Cerebellar nuclear complex (tissue), 1 donor: Measurements from ENCODE around the gene HYCC1.

ENCODE experiments used
- DNase-seq, 2 experiments: peaks; one replicate each; lab custom pipeline; 2025; lab: John Stamatoyannopoulos, UW

HYCC1 gene

DNA sequence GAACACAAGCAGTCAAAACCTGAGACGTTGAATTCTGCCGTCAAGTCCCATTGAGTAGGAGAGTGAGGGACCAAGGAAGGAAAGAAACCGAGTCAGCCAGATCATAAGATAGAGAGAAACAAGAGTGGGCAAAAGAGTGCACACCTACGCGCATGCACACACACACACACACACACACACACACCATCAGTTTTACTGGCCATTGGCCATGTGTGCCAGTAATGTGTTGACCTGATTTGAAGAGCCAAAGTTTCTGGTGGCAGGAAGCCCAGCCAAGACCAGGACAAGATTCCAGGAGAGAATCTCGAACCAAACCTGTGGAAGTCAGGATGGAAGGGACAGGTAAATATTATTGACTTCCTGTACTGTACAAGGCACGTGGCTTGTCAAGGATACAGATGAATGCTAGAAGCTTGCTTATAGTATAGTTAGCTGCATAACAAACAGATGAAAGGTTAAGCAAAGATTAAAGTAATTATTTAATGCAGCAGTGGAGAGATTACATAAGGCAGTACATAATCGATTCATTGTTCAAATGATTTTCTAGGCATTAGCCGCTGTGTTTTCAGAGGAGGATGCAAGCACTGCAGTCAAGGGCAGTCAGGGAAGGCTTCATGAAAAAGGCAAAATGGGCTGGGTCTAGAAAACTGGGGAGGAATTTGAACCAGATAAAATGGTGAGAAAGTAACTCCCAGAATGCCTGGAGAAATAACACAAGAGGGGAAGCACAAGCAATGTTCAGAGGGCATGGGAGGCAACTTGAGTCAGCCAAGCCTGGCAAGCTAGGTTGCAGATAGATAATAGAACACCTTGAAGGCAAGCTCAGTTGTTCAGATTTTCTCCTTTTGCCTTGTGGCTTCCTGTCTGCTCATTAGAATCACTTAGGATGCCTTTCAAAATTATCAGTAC lies 2.7 kb upstream of the HYCC1 start:
- DNase-seq, result no peak

DNA sequence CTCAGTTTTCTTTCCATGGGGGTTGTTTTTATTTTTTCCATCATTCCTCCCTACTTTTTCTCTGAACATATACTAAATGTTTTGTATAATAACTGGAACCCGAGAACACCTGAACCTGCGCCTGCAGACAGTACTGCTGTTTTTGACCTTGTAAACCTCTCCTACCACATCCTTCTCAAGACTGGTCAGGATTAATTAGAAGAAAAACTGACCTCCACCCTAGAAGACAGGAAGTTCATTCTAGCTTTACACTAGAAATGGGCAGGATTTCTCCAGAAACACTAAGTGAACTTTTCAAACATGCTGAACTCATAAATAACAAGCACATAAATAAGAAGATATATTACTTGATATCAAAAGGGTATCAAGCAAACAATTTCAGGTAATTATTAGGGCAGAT lies 751 bp upstream of the HYCC1 start:
- DNase-seq, result no peak

DNA sequence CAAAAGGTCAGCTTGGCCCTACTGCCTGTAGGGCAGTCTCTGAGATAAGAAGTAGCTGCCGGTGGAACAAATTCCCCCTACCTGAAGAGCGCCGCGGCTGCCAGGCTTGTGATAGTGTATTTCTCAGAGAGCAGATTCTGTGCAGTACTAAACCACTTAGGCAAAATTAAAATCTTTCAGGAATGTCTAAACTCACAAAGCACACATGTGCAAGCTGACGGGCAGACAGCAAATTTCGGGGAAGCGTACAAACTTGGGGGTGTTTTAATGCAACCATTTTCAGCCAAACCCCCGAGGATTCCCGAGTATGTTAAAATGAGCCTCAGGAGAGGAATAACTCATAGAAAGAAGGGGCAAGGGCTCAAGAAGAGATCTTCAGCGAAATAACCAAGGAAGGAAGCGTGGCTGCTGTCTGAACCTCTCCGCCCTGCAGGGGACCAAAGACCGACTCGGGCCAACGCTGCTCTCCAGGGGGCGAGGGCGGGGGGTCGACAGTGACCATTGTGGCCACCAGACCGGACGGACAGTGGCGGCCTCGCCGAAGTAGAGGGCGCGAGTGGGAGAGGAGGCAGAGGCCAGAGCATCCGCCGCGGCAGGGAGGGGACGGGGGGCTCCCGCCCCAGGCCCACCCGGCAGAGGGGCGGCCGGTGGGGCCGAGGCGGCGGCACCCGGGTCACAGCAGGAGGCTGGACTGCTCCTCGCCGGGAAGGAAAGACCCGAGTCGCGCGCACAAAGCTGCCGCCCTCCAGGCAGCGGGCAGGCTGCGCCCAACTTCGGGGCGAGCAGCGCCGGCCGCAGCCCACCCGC lies 819 bp downstream of the HYCC1 start:
- no peak for DNase-seq

DNA sequence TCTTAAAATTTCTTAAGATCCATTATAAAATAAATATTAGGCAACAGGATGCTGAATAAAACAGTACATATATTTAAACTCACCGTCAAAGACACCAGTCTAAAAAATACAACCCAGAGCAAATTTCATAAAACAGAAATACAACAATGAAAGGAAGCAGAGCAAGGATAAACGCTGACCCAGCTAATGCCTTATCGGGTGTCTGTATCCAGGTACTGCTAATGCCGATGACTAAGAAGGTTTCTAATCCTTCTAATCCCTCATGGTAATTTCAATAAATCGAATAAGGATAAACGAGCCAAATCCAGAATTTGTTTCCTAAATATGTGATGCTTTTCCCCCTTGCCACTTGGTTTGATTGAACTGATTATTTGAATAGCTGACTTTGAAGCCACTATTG lies 1.7 kb downstream of the HYCC1 start:
- no peak for DNase-seq

DNA sequence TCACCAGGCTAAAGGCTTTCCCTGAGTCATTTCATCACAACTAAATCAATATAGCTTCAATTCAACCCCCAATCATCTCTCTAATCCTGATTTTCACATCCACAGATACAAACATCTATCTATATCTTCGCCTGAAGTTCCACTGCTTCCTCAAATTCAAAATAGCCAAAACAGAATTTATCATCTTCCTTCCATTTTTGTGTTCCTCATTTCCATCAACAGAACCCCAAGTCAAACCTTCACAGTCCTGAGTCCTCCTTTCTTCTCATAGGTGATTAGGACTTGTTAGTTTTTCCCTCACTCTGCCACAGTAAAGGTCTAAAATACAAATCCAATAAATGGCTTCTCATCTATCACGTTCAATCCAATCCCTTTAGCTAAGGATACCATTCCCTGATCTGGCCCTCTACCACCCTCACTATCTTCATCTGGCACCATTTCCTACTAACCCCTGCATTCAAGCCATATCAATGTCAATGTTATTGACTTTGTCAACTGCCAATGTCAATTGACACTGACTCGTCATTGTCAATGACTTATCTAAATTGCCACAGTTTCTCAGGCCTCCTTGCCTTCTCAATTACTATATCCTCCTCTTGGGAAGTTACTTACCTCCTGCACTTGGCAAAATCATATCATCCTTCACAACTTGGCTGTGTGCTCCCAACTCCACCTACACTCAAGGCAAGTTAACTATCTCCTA lies 2.6 kb downstream of the HYCC1 start:
- no peak for DNase-seq

DNA sequence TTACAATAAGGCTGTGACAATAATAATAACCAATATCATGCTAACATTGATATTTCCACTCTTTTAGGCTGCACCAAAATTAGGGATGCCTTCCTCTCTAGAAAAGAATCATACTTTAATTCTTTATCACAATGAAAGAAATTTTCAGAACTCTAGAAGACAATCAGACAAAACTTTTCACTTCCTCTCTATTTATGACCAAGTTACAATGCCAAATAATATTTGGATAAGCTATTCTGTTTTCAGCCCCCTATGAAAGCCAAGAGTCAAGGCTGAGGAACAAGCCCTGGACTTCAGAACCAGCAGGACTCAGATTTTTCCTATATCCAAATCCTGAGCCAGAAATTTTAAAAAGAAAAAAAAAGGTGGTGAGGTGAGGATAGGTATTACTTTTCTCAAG lies 4.6 kb downstream of the HYCC1 start:
- DNase-seq, result no peak

DNA sequence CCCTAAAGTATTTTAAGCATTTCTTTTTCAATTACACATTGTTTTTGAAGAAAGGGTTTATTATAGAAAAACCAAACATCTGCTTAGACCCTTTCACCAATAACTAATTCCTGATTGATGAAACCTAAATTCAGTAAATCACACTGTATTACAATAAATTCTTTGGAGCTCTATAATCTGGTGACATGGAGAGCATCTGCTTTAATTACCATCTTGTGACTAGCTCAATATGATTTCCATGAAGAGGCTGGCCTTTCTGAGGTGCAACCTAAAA lies 9.7 kb downstream of the HYCC1 start:
- no peak for DNase-seq

DNA sequence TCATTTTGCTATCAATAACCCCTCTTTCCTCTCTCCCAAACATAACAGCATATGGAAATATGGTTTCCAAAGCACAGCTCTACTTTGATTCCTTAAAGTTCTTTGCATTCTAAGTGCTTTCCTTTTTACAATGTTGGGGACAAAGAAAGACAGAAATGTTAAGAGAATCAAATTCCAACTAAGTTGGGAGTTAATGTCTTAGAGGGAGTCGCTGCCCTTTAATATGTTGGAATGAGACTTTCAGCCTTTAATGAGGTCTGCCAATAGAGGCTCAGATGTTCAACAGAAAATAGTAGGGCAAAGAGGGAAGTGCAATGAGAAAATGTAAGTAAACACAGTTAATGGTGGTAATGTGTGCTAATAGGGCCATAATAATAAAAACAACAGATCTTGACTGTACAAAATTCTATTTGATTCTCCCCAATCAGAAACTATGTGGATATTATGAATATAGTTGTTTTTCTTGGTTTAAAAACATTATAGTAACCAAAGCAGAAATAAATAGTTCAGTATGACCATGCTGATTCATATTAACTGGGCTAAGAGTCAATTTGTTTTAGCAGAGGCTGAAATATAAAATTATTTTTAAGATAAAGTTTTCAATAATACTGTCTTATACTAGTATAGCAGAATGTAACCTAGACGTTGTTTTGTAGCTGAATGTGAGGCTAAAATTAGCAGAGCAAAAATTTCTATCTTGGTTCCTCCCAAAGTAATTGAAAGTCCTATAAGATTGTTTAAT lies 10.3 kb downstream of the HYCC1 start:
- DNase-seq, result no peak

DNA sequence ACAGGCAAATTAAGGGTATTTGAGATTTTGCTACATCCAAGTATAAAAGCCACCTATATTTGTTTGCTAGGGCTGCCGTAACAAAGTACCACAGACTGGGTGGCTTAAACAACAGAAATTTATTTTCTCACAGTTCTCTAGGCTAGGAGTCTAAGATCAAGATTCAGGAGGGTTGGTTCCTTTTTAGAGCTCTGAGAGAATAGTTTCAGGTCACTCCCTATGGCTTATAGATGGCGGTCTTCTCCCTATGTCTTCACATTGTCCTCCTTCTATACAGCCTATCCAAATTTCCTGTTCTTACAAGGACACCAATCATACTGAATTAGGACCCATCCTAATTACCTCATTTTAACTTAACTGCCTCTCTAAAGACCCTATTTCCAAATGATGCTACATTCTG lies 11.2 kb downstream of the HYCC1 start:
- DNase-seq, result no peak

DNA sequence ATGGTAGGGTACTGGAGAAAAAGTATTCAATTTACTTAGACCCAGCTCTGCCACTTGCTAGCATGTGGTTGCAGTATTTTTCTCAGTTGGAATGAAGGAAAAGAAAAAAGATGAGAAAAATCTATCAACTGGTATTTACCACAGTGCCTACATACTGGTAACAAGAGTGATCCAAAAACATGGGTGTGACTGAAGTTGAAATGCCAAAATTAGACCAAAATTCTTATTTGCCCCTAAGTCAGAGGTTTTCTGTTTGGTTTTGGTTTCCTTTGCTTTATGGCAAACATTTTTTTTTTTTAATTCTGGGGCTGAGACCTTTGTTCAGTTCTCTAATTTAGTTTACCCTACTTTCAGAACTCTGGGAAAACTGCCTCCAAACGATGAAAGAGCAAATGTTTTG lies 12.3 kb downstream of the HYCC1 start:
- no peak for DNase-seq

DNA sequence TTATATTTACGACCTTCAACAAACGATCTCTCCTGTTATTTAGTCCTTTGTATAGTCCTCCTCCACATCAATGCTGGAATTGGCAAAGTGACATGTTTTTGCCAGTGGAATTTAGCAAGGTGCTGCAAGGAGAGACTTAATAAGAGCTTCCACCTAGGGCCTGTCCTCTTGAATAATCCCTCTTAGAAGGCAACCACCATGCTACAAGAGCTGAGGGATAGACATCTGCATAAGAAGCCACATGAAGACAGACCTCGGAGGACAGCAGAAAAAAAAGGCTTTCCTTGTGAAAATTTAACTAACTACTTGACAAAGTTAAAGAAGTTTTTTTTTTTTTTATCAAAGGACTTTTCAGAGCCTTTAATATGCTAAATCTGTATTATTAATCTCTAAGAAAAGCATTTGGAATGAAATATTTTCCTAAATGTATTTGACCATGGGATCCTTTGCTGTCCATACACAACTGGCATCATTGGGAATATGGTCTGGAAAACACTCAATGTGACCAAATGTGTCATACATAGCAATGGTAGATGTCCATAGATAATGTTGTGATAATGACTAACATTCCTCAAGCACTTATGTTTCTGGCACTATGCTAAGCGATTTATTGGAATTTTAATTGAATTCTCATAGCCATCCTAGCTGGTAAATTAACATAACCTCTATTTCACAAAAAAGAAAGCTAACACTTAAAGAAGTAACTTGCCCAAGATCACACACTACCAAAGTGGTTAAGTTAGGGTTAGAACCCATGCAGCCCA lies 13.2 kb downstream of the HYCC1 start:
- DNase-seq, result no peak

DNA sequence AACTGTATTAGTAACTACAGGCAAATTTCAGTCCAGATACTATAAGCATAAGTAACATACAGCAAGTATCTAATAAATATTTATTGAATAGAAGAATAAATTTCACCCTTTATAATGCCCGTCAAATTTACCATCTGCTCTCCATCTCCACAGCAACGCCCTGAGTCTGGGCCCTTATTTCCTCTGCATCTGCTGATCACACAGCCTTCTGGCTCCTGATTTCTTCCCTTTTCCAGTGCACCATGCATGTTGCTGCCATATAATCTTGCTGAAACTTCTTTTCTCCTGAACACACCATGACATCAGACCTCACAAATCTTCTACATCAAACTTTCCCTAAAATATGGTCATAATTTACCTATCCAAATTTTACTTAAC lies 15.4 kb downstream of the HYCC1 start:
- no peak for DNase-seq

DNA sequence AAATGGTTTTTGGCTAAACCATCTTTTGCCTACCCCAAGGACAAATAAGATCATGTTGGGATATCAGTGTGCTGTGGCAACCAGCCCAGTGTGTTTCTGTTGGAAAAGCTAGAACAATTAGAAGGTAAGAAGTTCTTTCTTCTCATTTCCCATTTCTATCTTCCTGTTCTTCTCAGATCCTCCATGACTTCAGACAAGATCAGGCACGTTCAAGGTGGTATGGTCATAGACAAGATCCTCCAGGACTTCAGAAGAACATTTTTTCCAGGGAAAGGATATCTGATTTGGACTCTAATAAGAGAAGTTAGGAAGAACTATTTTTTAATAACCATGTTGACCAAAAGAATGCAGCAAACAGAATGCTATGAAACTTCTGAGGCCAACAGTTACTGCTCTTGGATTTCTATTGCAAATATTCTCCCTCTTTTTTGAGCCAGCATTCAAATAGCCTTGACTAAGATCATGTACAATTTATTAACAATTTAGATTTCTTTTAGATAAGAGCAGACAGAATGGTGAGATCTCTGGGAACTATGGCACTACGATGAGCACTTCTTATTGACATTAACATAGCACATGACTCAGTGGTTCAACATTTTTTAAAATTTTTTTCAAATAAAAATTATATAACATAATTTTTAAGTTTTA lies 15.9 kb downstream of the HYCC1 start:
- no peak for DNase-seq

DNA sequence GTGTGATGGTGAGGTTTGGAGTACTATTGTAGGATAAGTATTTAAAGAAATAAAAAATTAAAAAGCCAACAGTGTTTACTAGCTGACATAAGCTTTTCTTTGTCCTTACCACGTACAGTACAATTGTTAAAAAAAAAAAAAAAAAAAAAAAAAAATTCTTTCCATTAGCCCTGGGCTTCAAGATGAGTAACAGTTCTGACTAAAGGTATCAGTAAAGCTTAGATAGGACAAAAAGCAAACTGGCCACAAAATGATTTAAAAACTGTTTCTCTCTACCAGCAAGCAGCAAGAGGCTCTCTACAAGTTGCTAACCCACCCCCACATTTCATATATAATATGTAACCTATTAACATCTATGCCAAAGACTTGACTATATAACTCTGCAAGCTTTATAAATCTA lies 17.5 kb downstream of the HYCC1 start:
- no peak for DNase-seq

DNA sequence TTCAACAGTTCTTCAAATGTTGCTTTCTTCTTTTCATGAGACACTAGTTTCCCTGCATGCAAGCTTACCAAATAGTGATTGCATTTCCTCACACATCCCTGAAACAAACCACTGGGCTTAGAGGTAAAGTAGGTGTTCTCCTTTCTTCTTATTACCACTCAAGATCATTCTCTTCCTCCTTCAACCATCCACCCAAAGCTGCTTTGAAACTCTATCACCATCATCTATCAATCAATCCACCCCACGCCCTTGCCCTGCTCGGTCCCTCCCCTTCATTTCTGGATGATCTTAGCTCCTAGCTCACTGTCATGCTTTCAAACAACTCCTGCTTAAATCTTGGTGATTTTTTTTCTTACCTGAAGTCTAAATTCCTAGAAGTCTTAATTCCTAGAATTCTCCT lies 18.9 kb downstream of the HYCC1 start:
- DNase-seq, result no peak

DNA sequence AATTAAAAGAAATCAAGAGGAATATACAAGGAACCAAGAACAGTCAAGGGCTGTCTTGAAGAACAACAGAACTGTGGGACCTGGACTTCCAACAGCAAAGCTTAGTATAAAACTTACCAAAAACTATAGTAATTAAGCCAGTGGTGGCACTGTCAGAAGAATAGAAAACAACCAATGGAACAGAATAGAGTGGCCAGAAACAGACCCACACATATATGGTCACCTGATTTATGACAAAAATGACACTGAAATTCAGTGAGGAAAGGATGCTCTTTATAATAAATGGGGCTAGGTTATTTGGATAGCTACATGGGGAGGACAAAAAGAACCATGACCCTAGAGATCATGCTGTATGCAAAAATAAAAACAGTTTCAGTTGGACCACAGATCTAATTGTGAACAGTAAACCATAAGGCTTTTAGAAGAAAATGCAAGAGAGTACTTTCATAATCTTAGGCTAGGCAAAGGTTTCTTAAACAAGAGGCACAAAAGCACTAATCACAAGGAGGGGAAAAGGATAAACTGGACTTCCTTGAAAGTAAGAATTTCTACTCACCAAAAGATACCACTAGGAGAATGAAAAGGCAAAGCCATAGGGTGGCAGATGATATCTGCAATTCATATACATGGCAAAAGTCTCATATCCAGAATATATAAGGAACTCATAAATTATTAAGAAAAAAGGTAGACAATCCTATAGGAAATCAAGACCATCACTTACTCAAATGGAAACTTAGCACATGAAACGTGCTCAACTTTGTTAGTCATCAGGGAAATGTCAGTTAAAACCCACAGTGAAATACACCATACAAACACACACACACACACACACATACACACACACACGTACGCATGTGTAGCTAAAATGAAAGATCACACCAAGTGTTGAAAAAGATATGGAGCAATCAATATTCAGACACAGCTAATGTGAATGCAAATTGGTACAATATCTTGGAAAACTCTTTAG lies 20.8 kb downstream of the HYCC1 start:
- no peak for DNase-seq

DNA sequence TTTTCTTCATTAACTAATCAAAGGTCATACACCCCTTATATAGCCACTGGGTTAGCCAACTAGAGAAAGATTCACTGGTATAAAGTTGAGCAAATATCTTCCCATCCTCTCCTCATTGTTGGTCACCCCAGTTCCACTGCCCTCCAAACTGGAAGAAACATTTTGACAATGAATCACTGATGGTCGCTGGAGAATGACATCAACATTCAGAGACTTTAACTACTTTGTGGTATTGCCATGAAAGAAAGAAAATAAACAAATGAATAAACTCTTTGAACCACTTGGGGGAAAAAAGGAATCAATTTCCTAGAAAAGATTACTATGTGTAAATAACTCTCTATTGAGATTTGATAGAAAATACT lies 23.4 kb downstream of the HYCC1 start:
- no peak for DNase-seq

DNA sequence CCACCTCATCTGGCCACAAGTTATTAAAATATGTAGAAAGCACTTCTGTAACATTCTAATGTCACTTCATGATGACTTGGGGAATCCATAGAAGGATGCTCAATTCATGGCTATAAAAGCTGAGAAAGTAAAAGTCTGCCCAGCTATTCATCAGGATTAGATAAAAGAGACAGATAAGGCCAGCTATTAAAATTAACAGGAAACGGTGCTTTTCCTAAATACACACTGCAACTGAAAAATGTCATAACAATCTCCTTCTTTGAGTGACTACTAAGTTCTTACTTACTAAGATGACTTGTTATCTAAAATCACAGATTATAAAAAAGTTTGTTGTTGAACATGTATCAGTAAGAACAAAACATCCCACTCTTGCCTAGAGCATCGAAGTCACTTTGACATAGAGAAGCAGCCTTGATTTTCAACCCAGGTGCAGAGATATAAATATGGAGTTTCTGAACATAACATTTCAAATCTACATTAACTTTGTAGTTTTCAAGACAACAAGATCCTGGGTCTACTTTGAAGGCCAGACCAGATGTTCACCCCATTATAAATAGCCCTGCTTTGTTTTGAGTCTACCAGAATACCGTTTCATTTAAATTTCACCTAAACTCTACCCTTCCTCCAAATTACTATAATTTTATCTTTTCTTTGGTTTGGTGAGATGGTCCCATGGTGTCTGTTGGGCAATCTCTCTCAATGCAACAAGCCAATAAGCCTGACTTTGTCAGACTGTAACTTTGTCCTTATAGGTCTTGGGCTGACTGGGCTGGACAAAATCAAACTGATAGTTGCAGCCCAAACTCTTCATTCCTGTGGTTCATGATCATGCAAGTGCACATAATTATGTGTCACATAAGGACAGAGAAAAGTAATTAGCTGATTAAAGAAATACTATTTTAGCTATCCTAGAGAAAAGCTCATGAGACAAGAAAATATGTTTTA lies 24.0 kb downstream of the HYCC1 start:
- no peak for DNase-seq

DNA sequence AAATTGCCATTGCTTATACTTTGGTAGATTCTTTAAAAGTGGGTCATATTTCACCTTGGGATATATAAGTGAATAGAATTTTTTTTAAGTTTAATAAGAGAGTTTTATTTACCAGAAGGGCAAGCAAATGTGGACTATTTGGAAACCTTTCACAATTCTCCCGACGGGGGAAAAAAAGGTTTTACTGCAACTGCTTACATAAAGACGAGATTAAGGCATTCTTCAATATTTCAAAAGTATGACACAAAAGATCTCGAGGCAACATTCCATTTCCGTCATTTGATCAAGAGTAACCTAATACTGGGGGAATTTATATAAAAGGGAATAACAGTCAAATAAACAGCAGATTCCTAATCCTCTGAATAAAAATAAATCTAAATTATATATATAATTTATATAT lies 28.5 kb downstream of the HYCC1 start:
- no peak for DNase-seq
